IPS-20b (cell line): ENCODE measurements around the gene VPS41.
"Not testable (repeated sequence)": the region's sequence is repeated elsewhere in the genome, so short reads cannot be mapped to it uniquely, and the experiment has no call there.

Experiments
- H3K27ac ChIP-seq: one replicate; pipeline ENCODE4 v1.5.1; 2013; ENCODE audit warnings: low read length
- H3K27me3 ChIP-seq: 2 replicates; pipeline ENCODE4 v1.6.1; 2013; ENCODE audit warnings: mild to moderate bottlenecking, low read length, inconsistent platforms; ENCODE audit not compliant: insufficient read depth
- H3K36me3 ChIP-seq: 2 replicates; pipeline ENCODE4 v1.6.1; 2013; ENCODE audit warnings: low read depth, mild to moderate bottlenecking, inconsistent platforms, low read length, moderate library complexity; ENCODE audit not compliant: insufficient read depth
- H3K4me1 ChIP-seq: 2 replicates; pipeline ENCODE4 v1.6.1; 2013; ENCODE audit warnings: mild to moderate bottlenecking, control low read depth, inconsistent platforms, low read length, moderate library complexity; ENCODE audit not compliant: insufficient read depth
- H3K4me3 ChIP-seq: 2 replicates; pipeline ENCODE4 v1.5.1; 2013; ENCODE audit warnings: mild to moderate bottlenecking, low read length, inconsistent platforms
- H3K9ac ChIP-seq: 2 replicates; pipeline ENCODE4 v1.6.1; 2013; ENCODE audit warnings: low read depth, mild to moderate bottlenecking, inconsistent platforms, low read length, moderate library complexity
- H3K9me3 ChIP-seq: 2 replicates; pipeline ENCODE4 v1.6.1; 2013; ENCODE audit warnings: mild to moderate bottlenecking, low read depth, low read length, inconsistent platforms; ENCODE audit not compliant: insufficient read depth

VPS41 gene

GRCh38 chr7:38880035-38880434 lies 29.0 kb downstream of the VPS41 start:
- Histone ChIP-seq H3K4me3 (no peak overlapping the region), H3K27me3 (no peaks in the 10 kb centered on the region), H3K36me3 (no peaks in the 10 kb centered on the region), H3K9me3 (no peaks in the 10 kb centered on the region), H3K27ac (no peak overlapping the region), H3K9ac (no peak overlapping the region), H3K4me1 (peaks cover 4% of the 10 kb centered on the region; the same call in 1 of the 2 replicates)

DNA sequence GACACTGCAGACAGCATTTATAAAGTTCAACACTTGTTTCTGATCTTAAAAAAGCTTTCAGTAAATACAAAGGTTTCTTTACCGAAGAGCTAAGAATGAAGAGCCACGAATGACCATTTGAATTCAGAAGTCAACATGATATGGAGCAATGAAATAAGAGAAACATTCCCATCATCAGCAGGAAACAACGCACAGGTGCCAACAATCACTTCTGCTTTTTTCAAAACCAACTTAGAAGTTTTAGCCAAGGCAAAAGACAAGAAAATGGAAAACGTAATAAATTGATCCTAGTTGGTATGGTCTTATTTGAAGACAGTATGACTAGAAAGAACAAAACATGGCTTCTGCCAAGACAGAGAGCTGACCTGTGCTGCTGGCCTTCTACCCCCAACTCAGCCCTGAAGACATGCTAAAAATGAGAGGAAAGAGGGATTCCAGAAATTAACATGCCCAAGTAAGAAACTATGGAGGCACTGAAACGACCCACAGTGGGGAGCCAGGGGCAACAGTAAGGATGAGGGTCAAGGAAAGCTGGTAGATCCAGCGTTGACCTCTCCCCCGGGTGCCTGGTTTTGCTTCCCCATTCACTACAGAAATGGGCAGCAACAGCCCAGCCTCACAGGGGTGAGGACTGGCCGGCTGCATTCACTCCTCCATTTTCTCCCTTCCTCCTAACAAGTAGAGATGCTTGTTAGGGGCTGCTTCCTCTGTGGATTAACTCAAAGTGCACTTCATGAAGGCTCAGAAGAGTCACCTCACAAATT lies 30.1 kb downstream of the VPS41 start:
- Histone ChIP-seq H3K4me3 (no peak overlapping the region), H3K4me1 (peaks cover 4% of the 10 kb centered on the region; the same call in 1 of the 2 replicates), H3K27ac (no peak overlapping the region), H3K9me3 (no peaks in the 10 kb centered on the region), H3K9ac (no peak overlapping the region), H3K27me3 (no peaks in the 10 kb centered on the region), H3K36me3 (no peaks in the 10 kb centered on the region)

DNA sequence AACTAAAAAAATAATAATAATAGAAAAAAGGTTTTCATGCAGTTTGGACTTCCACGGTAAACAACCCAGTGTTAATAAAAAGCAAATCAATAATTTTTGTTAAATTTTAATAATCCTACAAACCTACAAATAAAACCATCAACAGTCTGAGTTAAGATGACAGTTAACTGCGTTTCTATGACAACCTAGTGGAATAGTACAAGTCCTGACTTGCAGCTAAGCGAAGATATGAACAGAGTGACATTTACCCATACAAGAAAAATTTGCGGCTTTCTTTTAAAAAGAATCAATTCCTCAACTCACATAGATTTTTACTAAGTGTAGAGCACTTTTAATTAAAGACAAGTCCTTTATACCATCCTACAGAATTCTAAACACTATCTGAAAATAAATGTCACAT lies 35.6 kb downstream of the VPS41 start:
- Histone ChIP-seq H3K27me3 (no peaks in the 10 kb centered on the region), H3K9me3 (no peaks in the 10 kb centered on the region), H3K9ac (no peak overlapping the region), H3K27ac (no peak overlapping the region), H3K36me3 (peaks cover 6% of the 10 kb centered on the region), H3K4me3 (no peak overlapping the region), H3K4me1 (peaks cover 7% of the 10 kb centered on the region; the same call in 1 of the 2 replicates)

DNA sequence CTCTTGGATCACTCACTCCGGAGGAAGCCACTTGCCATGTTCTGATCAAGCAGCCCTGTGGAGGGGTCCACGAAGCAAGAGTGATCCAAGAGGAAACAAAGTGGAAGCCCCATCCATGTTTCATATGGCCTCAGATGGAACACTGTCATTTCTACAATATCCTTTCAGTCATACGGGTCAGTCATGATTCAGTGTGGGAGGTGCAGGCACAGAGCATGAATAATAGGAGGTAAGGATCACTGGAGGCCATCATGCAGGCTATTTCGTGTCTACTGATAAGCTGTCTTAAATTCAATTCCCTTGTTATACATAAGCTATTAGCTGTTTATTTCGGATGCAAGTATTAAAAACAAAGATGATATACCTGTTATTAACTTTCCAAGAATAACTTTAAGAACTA lies 36.8 kb downstream of the VPS41 start:
- Histone ChIP-seq H3K9me3 (no peaks in the 10 kb centered on the region), H3K36me3 (peaks cover 12% of the 10 kb centered on the region), H3K4me1 (peaks cover 7% of the 10 kb centered on the region; the same call in 1 of the 2 replicates), H3K27me3 (no peaks in the 10 kb centered on the region), H3K27ac (no peak overlapping the region), H3K9ac (no peak overlapping the region), H3K4me3 (no peak overlapping the region)

DNA sequence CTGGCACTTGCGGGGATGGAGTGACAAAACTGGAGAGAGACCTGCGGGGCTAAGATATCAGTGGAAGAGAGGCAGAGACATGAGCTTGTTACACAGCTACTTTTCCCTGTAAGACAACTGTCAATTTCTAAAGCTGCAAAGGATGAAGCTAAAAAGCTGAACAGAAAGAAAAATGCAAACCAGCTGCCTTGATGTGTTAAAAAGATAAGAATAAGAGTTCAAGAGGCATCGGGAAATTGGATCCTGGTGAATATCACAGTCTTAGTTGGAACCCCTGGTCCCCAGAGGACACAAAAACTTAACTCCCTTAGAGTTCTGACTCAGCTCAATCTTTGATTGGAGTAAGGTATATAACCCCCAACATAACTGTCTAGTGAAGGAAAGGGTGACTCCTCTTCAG lies 38.8 kb downstream of the VPS41 start:
- H3K27ac ChIP-seq: no peak overlapping the region
- H3K36me3 ChIP-seq: peaks cover 27% of the 10 kb centered on the region
- H3K4me3 ChIP-seq: no peak overlapping the region
- 0 out of 2 replicates have a peak, but pooled peaks cover 3% of the 10 kb centered on the region for H3K4me1 ChIP-seq
- H3K27me3 ChIP-seq: no peaks in the 10 kb centered on the region
- H3K9ac ChIP-seq: no peak overlapping the region
- H3K9me3 ChIP-seq: no peaks in the 10 kb centered on the region

DNA sequence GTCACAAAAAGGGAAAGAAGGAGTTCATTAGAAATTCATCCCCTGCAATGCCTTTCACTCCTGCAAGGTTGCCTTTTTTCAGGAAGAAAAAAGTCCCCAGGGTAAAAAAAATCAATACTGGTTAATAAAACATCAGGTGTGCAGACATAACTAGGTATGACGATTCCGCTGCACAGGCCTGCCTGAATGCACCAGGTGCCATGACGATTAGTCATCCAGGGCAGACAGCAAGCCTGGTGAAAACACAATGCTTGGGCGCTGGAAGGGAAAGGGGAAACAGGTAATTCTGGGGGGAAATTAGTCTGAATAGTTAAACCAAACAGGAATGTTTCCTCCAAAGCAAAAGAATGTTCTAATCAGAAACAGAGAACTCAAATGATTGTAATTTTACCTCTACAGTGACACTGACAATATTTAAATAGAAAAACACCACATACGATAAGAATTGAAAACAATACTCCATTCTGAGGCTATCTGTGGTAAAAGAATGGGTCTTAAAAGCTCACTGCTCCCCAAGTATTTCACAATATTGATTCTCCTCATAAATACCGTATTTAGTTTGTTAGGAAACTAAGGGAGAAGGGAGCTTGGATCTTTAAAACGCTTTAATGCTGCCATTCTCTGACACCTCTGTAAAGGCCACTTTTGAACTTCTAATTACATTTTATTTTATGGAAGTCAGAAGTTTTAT lies 45.2 kb downstream of the VPS41 start:
- H3K36me3 ChIP-seq: peaks cover 33% of the 10 kb centered on the region
- peaks cover 9% of the 10 kb centered on the region; the same call in 1 of the 2 replicates for H3K4me1 ChIP-seq
- H3K27ac ChIP-seq: no peak overlapping the region
- H3K27me3 ChIP-seq: no peaks in the 10 kb centered on the region
- no peak overlapping the region for H3K4me3 ChIP-seq
- no peak overlapping the region for H3K9ac ChIP-seq
- no peaks in the 10 kb centered on the region for H3K9me3 ChIP-seq

- H3K9me3 ChIP-seq: no peaks in the 10 kb centered on the region
- peaks cover 12% of the 10 kb centered on the region; the same call in 1 of the 2 replicates for H3K4me1 ChIP-seq
- H3K36me3 ChIP-seq: peaks cover 25% of the 10 kb centered on the region; the same call in 1 of the 2 replicates
- no peak overlapping the region for H3K4me3 ChIP-seq
- no peak overlapping the region for H3K9ac ChIP-seq
- no peaks in the 10 kb centered on the region for H3K27me3 ChIP-seq
- no peak overlapping the region for H3K27ac ChIP-seq
Measured at GRCh38 chr7:38862666-38863065, 46.3 kb downstream of the VPS41 start.

GRCh38 chr7:38858259-38858884 lies 50.6 kb downstream of the VPS41 start:
- no peak overlapping the region for H3K4me3 ChIP-seq

GRCh38 chr7:38855867-38856266 lies 53.1 kb downstream of the VPS41 start:
- Histone ChIP-seq H3K9me3 (no peaks in the 10 kb centered on the region), H3K27ac (no peak overlapping the region), H3K9ac (no peak overlapping the region), H3K4me1 (peaks cover 2% of the 10 kb centered on the region; the same call in 1 of the 2 replicates), H3K36me3 (0 out of 2 replicates have a peak, but pooled peaks cover 4% of the 10 kb centered on the region), H3K27me3 (no peaks in the 10 kb centered on the region), H3K4me3 (no peak overlapping the region)

More at GRCh38 chr7:38858259-38858884, 50.6 kb downstream of the VPS41 start:
- Histone ChIP-seq H3K9ac (no peak overlapping the region), H3K27me3 (no peaks in the 10 kb centered on the region), H3K9me3 (no peaks in the 10 kb centered on the region), H3K4me1 (peaks cover 5% of the 10 kb centered on the region; the same call in 1 of the 2 replicates), H3K27ac (no peak overlapping the region), H3K36me3 (peaks cover 11% of the 10 kb centered on the region; the same call in 1 of the 2 replicates)

- H3K9ac ChIP-seq: no peak overlapping the region
- H3K4me3 ChIP-seq: no peak overlapping the region
- 0 out of 2 replicates have a peak, but pooled peaks cover 4% of the 10 kb centered on the region for H3K36me3 ChIP-seq
- no peaks in the 10 kb centered on the region for H3K9me3 ChIP-seq
- peaks cover 2% of the 10 kb centered on the region; the same call in 1 of the 2 replicates for H3K4me1 ChIP-seq
- H3K27me3 ChIP-seq: no peaks in the 10 kb centered on the region
- no peak overlapping the region for H3K27ac ChIP-seq
Measured at GRCh38 chr7:38855386-38855785, 53.6 kb downstream of the VPS41 start.

- H3K36me3 ChIP-seq, H3K27me3 ChIP-seq, H3K27ac ChIP-seq, H3K4me1 ChIP-seq, H3K4me3 ChIP-seq, H3K9ac ChIP-seq, H3K9me3 ChIP-seq: not testable (repeated sequence)
Measured at GRCh38 chr7:38854947-38855346, 54.0 kb downstream of the VPS41 start.
